ENCODE results near the gene KRTAP25-1.

KRTAP25-1 gene

GRCh38 chr21:30320215-30320614 is 30.9 kb upstream of the KRTAP25-1 start, which contains the start of gene KRTAP26-1:
KRTAP26-1 (minus strand) TSS chr21:30320315; CDS start chr21:30320035, 280 bp downstream.
- Histone ChIP-seq H3K27me3 (ENCODE audit: low read length) (no peaks in the 10 kb centered on the region), H3F3A (ENCODE audit: insufficient read depth) (no peaks in the 10 kb centered on the region), H3K9ac (ENCODE audit: low read length) (no peak within 1 kb of the TSS), H4K20me1 (ENCODE audit: low read depth, low read length) (no peaks in the 10 kb centered on the region), H2AFZ (ENCODE audit: low read depth, low read length, severe bottlenecking) (no peak within 1 kb of the TSS), H3K9me2 (replicated peaks; ENCODE audit: insufficient read depth, low read length) (no peaks in the 10 kb centered on the region), H3K79me2 (ENCODE audit: insufficient read depth, low read length) (no peaks in the 10 kb centered on the region), H3K36me3 (ENCODE audit: low read length) (no peaks in the 10 kb centered on the region), H3K4me2 (ENCODE audit: low read depth, low read length, poor library complexity, severe bottlenecking) (no peak within 1 kb of the TSS), H3K9me3 (ENCODE audit: insufficient read depth, low read length) (no peaks in the 10 kb centered on the region), H3K4me3 (ENCODE audit: insufficient read depth, low read length, poor library complexity, severe bottlenecking) (no peak within 1 kb of the TSS), H3K27ac (ENCODE audit: low read depth, low read length) (no peak within 1 kb of the TSS)
- TF ChIP-seq CTCF (IDR thresholded peaks at IDR 0.05; ENCODE audit: insufficient read depth, low read length, poor library complexity, severe bottlenecking) = no peak
- TF ChIP-seq EZH2phosphoT487 (conservative IDR thresholded peaks at IDR 0.05; ENCODE audit: low read length) = no peak

- Histone ChIP-seq H4K20me1 (ENCODE audit: low read depth, low read length) (no peaks in the 10 kb centered on the region), H2AFZ (ENCODE audit: low read depth, low read length, severe bottlenecking) (no peak overlapping the region), H3K79me2 (ENCODE audit: insufficient read depth, low read length) (no peaks in the 10 kb centered on the region), H3K9me2 (replicated peaks; ENCODE audit: insufficient read depth, low read length) (no peaks in the 10 kb centered on the region), H3K9ac (ENCODE audit: low read length) (no peak overlapping the region), H3F3A (ENCODE audit: insufficient read depth) (no peaks in the 10 kb centered on the region), H3K4me2 (ENCODE audit: low read depth, low read length, poor library complexity, severe bottlenecking) (no peak overlapping the region), H3K27me3 (ENCODE audit: low read length) (no peaks in the 10 kb centered on the region), H3K4me3 (ENCODE audit: insufficient read depth, low read length, poor library complexity, severe bottlenecking) (no peak overlapping the region), H3K36me3 (ENCODE audit: low read length) (no peaks in the 10 kb centered on the region), H3K27ac (ENCODE audit: low read depth, low read length) (no peak overlapping the region), H3K9me3 (ENCODE audit: insufficient read depth, low read length) (no peaks in the 10 kb centered on the region)
- TF ChIP-seq EZH2phosphoT487 (conservative IDR thresholded peaks at IDR 0.05; ENCODE audit: low read length) = no peak
- no peak for TF ChIP-seq CTCF (IDR thresholded peaks at IDR 0.05; ENCODE audit: insufficient read depth, low read length, poor library complexity, severe bottlenecking)
These were observed 26.4 kb upstream of the KRTAP25-1 start for GRCh38 chr21:30315701-30316100.

GRCh38 chr21:30306884-30307283 is 17.6 kb upstream of the KRTAP25-1 start:
- no peak overlapping the region for H3K4me3 ChIP-seq (ENCODE audit: insufficient read depth, low read length, poor library complexity, severe bottlenecking)
- no peaks in the 10 kb centered on the region for H3K9me2 ChIP-seq (replicated peaks; ENCODE audit: insufficient read depth, low read length)
- no peaks in the 10 kb centered on the region for H3K27me3 ChIP-seq (ENCODE audit: low read length)
- no peaks in the 10 kb centered on the region for H3K79me2 ChIP-seq (ENCODE audit: insufficient read depth, low read length)
- H3K9ac ChIP-seq (ENCODE audit: low read length) = no peak overlapping the region
- H3K4me2 ChIP-seq (ENCODE audit: low read depth, low read length, poor library complexity, severe bottlenecking) = no peak overlapping the region
- no peak overlapping the region for H2AFZ ChIP-seq (ENCODE audit: low read depth, low read length, severe bottlenecking)
- no peak overlapping the region for H3K27ac ChIP-seq (ENCODE audit: low read depth, low read length)
- H4K20me1 ChIP-seq (ENCODE audit: low read depth, low read length) = no peaks in the 10 kb centered on the region
- peaks cover 4% of the 10 kb centered on the region; the same call in 1 of the 2 replicates for H3K9me3 ChIP-seq (ENCODE audit: insufficient read depth, low read length)
- H3F3A ChIP-seq (ENCODE audit: insufficient read depth) = no peaks in the 10 kb centered on the region
- H3K36me3 ChIP-seq (ENCODE audit: low read length) = no peaks in the 10 kb centered on the region
- no peak for TF ChIP-seq EZH2phosphoT487 (conservative IDR thresholded peaks at IDR 0.05; ENCODE audit: low read length)
- TF ChIP-seq CTCF (IDR thresholded peaks at IDR 0.05; ENCODE audit: insufficient read depth, low read length, poor library complexity, severe bottlenecking) = no peak

Data from SU-DHL-6 (cell line).